Measurements from ENCODE around the gene NDOR1. TPM values are rescaled to one million over a fixed set of nuclear protein-coding genes. Genes with fewer than 3 reads are reported as not detected.

NDOR1 gene
- total RNA-seq, 1 experiment from 2014 or later: 27.7 TPM

DNA sequence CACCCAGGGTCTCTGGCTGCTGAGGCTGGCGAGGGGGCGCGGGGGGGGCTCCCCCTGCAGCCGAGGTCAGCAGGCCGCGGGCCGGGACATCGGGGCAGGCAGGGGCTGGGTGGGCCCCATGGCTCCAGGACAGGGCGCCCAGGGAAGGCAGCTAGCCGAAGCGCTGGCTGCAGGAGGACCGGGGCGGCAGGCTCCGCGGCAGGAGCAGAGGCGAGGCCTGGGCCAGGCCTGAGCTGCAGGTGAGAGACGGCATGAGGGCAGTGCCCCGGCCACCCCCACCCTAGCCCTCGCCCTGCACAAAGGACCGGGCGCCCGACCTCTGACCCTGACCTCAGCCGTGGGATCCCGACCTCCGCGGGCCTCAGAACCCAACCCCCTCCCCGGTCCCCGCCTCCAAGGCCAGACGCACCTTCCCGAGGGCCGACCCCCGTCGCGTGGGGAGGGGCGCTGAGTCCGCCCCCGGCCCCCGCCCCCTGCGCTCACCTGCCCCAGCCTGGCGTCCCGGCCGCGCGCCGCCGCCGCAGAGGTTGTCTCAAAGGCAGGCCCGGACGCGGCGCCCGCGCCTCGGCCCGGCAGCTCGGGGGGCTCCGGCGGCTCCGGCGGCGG lies 16.1 kb downstream of the NDOR1 start:
- H3K27me3 ChIP-seq (ENCODE audit: insufficient read depth, low read depth): no peaks in the 10 kb centered on the region
- no TSS peak for BruUV-seq (replicated peaks)
- no peak overlapping the region for H2AFZ ChIP-seq
- H3K4me1 ChIP-seq (replicated peaks; ENCODE audit: insufficient read depth): peaks cover 54% of the 10 kb centered on the region
- H3K9me3 ChIP-seq (ENCODE audit: insufficient read depth, low read depth): no peaks in the 10 kb centered on the region
- peak overlapping the region; percentile 63 for H3K4me3 ChIP-seq
- intact Hi-C loops (cut with micrococcal nuclease; ENCODE audit: unreplicated experiment): loop anchor here (1.0 kb wide), 1 partner anchor 22 kb away; no protein-coding TSS in a partner anchor
- TF ChIP-seq, protein P1, sequence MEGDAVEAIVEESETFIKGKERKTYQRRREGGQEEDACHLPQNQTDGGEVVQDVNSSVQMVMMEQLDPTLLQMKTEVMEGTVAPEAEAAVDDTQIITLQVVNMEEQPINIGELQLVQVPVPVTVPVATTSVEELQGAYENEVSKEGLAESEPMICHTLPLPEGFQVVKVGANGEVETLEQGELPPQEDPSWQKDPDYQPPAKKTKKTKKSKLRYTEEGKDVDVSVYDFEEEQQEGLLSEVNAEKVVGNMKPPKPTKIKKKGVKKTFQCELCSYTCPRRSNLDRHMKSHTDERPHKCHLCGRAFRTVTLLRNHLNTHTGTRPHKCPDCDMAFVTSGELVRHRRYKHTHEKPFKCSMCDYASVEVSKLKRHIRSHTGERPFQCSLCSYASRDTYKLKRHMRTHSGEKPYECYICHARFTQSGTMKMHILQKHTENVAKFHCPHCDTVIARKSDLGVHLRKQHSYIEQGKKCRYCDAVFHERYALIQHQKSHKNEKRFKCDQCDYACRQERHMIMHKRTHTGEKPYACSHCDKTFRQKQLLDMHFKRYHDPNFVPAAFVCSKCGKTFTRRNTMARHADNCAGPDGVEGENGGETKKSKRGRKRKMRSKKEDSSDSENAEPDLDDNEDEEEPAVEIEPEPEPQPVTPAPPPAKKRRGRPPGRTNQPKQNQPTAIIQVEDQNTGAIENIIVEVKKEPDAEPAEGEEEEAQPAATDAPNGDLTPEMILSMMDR (conservative IDR thresholded peaks at IDR 0.05): no peak
- TF ChIP-seq EZH2 (IDR thresholded peaks at IDR 0.05; ENCODE audit: low read depth): no peak
- ChIA-PET POLR2A (ENCODE audit: unreplicated experiment) (interaction anchor here (0.5 to 0.6 kb wide), 3 partner anchors 19 to 55 kb away, joined by 3 to 4 read pairs (median 3); no protein-coding TSS in a partner anchor), CTCF (interaction anchor here (0.6 kb wide), 1 partner anchor 553 kb away, joined by 3 read pairs; no protein-coding TSS in a partner anchor)
- H3K79me2 ChIP-seq (ENCODE audit: low read depth): peaks cover 7% of the 10 kb centered on the region; the same call in 1 of the 2 replicates
- H3F3A ChIP-seq (ENCODE audit: insufficient read depth, low read depth): peaks cover 62% of the 10 kb centered on the region
- H3K9me2 ChIP-seq (ENCODE audit: insufficient read depth): no peaks in the 10 kb centered on the region
- H3K4me2 ChIP-seq: peak overlapping the region; percentile 75
- H3K27ac ChIP-seq: no peak overlapping the region
- no peaks in the 10 kb centered on the region for H3K36me3 ChIP-seq (ENCODE audit: low read depth)
- H4K20me1 ChIP-seq (ENCODE audit: insufficient read depth): no peaks in the 10 kb centered on the region; the same call in 1 of the 2 replicates
- DNase-seq: no peak

DNA sequence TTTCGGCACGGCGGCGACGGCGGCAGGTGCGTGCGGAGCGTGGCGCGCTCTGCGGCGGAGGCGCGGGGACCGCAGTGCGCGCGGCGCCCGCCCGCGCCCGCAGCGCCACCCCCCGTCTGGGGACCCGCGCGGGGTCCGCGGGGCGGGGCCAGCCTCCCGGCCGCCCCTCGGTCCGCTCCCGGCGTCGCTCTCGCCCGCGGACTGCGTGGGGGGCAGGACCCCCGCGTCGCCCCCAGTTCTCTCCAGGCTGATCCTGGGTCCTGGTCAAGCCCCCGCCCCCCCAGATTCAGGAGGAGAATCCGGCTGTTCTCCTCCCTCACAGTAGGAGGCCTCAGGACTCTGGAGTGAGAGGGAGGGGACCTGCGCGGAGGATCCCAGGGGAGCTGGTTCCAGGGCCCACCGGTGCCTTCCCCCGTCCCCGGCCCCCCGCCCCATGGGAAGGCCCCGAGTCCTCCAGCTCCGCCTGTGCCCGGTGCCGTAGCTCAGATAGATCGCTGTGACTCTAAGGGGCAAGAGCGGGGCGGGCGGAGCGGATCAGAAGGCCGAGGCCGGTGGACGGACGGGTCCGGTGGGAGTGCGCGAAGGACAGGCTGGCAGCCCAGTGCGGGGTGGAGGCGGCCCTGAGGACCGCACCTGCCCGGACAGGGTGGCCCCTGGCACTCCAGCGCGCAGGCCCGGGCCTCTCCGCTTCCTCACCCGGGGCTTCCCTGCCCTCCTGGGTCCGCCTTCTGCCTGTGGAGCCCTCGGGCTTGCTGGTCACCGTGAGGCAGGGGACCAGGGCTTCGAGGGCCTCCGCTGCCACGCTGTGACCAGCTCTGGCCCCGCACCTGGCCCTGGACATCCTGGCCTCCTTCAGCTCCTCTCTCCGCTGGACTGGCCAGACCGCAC lies 16.9 kb downstream of the NDOR1 start, which contains the start of gene RNF208:
TSS of gene RNF208 (minus strand) at position 51 of the 888 bp plus-strand sequence. CDS start 1,028 bp downstream, outside the sequence.
- Histone ChIP-seq H3K4me3 (peak within 1 kb of the TSS; percentile 90), H3F3A (ENCODE audit: insufficient read depth, low read depth) (peaks cover 66% of the 10 kb centered on the region), H3K36me3 (ENCODE audit: low read depth) (no peaks in the 10 kb centered on the region), H3K4me1 (replicated peaks; ENCODE audit: insufficient read depth) (peaks cover 54% of the 10 kb centered on the region), H3K27me3 (ENCODE audit: insufficient read depth, low read depth) (no peaks in the 10 kb centered on the region), H3K27ac (peak within 1 kb of the TSS; percentile 38), H3K79me2 (ENCODE audit: low read depth) (peaks cover 7% of the 10 kb centered on the region; the same call in 1 of the 2 replicates), H4K20me1 (ENCODE audit: insufficient read depth) (no peaks in the 10 kb centered on the region; the same call in 1 of the 2 replicates), H3K9me2 (ENCODE audit: insufficient read depth) (no peaks in the 10 kb centered on the region), H3K4me2 (peak within 1 kb of the TSS; percentile 99), H2AFZ (peak within 1 kb of the TSS; percentile 75), H3K9me3 (ENCODE audit: insufficient read depth, low read depth) (no peaks in the 10 kb centered on the region)
- POLR2A ChIA-PET (ENCODE audit: unreplicated experiment): interaction anchor here (0.6 to 1.8 kb wide), 8 partner anchors 18 to 93 kb away, joined by 3 to 18 read pairs (median 8); partner anchors contain the start of genes ANAPC2, SSNA1 and TUBB4B
- intact Hi-C loops (cut with micrococcal nuclease; ENCODE audit: unreplicated experiment): loop anchor here (1.0 kb wide), 2 partner anchors 21 to 24 kb away; no protein-coding TSS in a partner anchor
- CTCF ChIA-PET: interaction anchor here (0.6 kb wide), 1 partner anchor 27 kb away, joined by 3 read pairs; no protein-coding TSS in a partner anchor
- no TSS peak for BruUV-seq (replicated peaks)
- DNase-seq: no peak
- TF ChIP-seq EZH2 (IDR thresholded peaks at IDR 0.05; ENCODE audit: low read depth): no peak
- TF ChIP-seq, protein P1 (conservative IDR thresholded peaks at IDR 0.05): no peak
